Measurements from ENCODE around the gene P2RY13.

P2RY13 gene

GRCh38 chr3:151329363-151329762 lies at the start of gene P2RY13:
TSS of gene P2RY13 (minus strand) at chr3:151329549. CDS start at chr3:151329528, 21 bp downstream.
- DNase-seq: no peak

DNA sequence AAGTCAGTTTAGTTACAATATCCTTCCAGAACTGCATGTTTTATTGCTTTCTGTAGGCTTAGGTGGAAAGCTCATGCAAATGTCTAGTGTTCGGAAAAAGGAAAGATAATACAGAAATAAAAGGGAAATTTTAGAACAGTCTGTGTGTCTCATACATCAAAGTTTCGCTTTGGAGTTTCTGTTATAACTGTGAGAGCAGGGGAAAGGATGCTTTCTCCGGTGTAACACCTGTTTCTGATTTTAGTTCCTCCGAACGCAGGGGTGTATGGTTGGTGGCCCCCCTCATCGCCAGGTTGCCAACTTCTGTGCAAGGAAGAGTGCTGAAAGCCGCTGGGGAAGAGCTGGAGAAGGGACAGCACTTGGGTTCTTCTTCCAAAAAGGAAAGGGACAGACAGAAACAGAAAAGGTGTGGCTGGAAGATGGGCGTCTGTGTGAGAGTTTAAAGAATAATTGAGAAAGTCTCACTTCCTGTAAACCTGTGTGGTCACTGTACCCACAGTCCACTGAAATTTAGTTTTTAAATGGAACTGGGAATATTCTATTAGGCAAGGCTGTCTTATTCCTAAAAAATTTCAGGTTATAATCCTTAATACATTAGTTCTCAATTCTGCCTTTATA lies 48.5 kb upstream of the P2RY13 start:
- DNase-seq: no peak

GRCh38 chr3:151372063-151372820 lies 42.9 kb upstream of the P2RY13 start:
- DNase-seq: no peak

DNA sequence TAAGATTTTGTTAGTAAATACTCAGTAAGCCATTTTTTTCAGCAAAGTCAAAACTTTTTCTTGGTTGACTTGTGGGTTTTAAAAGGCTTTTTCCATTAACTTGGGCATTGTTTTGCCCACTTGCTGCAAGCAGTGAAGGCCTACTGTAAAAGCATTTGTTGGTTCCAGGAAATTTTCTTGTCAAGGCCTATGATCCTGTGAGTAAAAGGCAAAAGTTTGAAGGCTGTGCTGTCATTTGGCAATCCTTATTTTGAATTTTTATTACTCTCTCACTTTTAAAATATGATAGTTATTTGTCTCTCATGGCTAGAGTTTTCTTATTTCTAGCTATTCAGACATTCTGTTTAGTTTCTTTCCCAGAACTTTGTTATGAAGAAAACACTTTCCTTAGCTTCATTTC lies 42.2 kb upstream of the P2RY13 start:
- no peak for DNase-seq

DNA sequence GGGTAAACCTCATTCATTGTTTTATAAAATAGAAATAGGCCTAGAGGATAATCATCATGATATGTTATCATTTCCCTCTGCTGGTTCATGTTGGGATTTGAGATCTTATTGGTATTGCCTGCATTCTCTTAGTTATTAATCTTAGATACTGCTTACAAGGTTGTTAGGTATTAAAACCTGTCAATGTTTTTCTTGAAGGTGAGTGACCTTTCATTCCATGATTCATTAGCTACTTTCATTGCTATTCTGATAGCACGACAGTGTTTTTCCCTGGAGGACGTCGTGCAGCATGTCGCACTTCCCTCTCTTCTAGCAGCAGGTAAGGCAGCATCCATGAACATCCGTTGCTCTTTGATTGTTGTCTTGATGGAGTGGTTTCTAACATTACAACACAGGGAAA lies 38.1 kb upstream of the P2RY13 start:
- no peak for DNase-seq

DNA sequence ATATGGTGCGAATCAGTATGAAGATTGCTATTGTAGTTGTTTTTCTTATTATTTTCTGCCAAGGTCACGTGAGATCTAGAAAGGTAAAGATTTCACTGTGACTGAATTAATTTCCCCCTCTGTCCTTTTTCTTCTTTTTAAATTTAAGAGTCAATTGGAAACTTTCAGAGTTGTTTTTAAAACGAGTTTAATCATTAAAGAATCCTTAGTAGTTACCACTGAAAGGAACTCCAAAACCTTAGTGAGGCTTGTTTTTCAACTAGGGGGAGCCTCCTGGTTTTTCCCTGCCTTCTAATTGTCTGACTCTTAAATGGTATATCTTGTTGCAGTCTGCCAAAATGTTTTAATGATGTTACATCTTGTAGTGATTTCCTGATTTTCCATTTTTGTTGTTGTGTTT lies 37.6 kb upstream of the P2RY13 start:
- no peak for DNase-seq

DNA sequence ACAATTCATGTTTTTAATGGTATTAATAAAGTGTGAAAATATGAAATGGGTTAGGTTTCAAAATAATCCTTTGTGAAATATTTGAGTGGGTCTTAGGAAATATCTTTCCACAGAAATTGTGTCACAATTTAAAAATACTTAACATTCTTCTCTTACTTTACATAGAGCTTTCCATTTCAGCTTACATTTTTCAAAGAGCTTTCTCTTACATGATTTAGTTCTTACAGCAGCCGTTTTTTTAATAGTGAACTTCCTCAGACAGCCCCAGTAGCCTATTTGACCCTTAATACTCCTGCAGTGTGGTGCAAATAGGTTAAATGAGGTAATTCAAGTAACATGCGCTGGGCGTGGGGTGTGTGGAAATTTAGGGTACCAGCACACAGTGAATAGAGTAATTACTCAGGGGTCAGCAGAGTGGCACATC lies 33.4 kb upstream of the P2RY13 start:
- no peak for DNase-seq

DNA sequence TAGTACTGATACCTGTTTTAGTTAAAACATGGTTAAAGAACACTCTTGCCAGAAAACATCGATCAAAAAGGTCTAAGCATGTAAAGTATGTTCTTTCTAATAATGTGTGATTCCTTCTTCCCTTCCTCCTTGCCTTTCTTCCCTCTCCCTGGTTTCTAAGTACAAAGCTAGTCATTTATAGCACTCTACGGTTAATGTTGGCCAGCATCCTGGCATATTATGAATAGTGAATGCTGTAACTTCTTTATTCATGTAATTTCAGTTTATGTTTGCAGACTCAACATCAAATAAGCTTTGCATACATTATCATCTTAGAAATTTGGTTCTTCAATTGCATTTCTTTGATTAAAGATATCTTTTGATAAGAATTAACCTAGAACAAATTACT lies 28.1 kb upstream of the P2RY13 start:
- DNase-seq: no peak

DNA sequence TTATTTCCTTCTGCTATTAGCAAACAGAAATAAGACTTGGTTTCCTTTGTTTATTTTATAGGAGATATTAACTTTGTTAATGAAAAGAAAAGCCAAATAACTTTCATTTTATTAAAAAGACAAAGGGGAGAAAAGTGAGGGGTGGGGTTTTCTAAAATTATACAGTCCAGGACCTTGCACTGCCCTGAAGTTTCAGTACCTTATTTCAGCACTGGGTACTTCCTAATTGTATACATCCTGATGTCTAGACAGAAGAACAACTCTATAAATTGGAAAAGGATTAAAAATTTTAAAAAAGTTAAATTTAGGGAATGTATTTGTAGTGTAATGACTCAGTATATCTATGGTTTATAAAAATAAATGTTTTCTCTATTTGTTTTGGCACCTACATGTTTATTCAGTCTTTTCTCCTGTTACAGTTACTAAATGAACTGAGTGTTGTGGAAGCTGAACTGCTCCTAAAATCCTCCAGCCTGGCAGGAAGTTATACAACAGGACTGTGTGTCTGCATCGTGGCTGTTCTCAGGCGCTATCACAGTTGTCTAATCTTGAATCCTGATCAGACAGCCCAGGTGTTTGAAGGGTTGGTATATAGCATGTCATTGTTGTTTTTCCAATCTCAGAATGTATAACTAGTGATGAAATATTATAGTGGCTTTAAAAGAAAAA lies 27.6 kb upstream of the P2RY13 start:
- DNase-seq: no peak

DNA sequence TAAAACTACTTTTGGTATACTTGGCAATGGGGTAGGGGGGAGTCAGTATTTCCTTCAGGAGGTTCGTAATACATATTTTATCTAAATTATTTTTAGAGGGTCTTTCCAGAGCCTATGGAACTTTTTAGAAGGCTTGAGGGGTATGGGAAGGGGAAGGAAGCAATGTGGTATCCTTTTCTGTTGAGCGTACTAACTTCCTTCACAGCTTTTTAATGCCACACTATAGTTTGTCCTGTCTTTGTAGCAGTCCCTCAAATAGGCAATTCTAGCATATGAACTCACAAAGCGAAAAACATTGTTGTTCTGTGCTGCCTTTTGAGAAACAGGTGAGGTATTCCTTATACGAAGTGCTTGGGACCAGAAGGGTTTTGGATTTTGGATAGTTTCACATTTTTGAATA lies 22.3 kb upstream of the P2RY13 start:
- no peak for DNase-seq

DNA sequence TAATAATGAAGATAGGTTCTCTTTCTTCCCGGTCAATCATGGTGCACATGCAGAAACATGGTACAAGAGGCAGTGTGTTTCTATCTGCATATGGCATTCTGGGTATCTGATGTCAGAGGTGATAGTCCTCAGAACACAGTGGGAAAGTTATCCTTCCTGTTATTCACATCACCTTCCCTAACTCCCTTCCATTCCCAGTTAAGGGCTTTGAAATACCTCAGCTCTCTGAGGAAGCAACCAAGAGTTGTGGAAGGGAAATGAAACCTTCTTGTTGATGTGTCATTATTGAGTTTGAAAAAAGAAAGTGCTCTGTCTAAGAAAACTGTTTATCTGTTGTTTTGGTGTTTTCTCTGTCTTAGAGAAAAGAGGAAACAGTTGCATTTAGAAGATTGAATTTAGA lies 21.9 kb upstream of the P2RY13 start:
- no peak for DNase-seq

GRCh38 chr3:151350656-151351055 lies 21.3 kb upstream of the P2RY13 start:
- DNase-seq: peak; percentile 23

DNA sequence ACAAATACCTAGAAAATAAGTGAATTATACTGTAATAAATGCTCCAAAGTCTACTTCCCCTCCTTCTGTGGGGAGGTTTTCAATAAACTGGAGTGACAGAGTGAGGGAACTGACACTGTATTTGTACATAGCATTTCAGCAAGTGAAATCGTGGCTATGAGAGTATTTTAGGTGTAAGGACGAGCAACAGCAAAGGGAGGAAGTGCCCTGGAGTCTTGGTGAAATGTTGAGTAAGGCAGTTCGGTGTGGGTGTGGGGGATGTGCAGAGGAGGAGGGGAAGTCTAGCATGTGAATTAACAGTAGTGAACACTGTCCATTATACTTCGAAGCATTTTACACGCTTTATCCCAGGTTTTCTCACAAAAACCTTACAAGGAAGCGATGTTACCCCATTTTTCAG lies 18.1 kb upstream of the P2RY13 start:
- no peak for DNase-seq

GRCh38 chr3:151346292-151346691 lies 16.9 kb upstream of the P2RY13 start:
- no peak for DNase-seq

GRCh38 chr3:151345859-151346258 lies 16.5 kb upstream of the P2RY13 start:
- DNase-seq: no peak

DNA sequence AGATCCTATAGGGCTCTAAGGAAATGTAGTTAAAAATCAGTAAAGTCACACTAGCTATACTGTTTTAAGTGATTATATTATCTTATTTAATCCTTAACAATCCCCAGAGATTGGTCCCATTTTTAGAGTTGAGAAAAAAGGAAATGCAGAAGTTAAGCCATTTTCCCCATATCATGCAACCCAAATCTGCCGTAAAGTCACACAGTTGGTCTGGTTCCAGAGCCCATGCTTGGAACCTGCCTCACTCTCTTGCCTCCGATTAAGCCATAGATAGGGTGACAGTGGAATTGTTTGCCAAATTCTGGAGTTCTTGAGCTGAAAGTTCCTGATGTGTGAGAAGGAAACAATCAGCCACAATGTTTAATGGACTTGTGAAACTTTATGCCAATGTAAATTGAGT lies 2.3 kb upstream of the P2RY13 start:
- no peak for DNase-seq

GRCh38 chr3:151330899-151331298 lies 1.6 kb upstream of the P2RY13 start:
- no peak for DNase-seq

DNA sequence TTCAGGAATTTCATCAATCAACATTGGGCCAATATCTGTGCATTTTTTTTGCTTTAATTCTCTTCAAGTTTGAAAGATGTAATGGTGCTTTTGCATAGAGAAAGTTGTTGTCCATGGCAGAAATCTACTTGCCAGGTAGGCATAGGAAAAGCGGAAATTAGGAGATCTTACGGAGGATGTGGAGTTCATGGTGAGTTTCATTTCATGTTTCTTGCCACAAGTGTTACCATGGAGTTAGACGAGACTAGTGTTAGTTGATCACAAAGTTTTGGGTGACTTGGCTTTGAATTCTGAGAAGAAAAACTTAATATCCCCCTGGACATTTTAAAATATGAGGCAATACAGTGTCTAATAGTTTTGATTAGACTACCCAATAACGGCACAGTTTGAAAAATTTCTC lies 1.0 kb upstream of the P2RY13 start:
- no peak for DNase-seq

DNA sequence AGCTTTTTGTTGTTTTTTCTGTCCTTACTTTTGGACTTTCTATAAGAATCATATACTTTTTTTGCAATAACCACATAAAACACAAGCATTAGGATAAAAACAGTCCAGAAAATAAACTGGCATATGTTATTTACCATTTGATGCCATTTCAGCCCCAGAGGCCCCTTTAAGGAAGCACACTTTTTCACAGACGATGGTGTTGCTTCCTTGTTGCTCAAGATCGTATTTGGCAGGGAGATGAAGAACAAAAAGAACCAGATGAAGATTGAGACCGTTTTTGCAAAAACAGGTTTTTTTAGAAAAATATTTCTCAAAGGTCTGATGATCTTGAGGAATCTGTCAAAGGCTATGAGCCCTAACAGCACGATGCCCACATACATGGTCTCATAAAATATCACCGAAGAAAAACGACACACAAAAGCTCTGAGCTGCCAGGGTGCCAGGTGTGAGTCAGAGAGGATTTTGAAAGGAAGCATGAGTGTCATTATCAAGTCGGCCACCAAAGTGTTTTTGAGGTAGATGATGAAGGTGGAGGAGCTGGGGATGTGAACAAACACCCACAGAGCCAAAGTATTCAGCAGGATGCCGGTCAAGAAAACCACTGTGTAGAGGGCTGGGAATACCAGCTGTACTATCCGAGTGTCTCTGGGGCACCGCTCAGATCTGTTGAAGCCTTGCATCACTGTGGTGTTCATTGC lies 902 bp downstream of the P2RY13 start:
- DNase-seq: no peak

DNA sequence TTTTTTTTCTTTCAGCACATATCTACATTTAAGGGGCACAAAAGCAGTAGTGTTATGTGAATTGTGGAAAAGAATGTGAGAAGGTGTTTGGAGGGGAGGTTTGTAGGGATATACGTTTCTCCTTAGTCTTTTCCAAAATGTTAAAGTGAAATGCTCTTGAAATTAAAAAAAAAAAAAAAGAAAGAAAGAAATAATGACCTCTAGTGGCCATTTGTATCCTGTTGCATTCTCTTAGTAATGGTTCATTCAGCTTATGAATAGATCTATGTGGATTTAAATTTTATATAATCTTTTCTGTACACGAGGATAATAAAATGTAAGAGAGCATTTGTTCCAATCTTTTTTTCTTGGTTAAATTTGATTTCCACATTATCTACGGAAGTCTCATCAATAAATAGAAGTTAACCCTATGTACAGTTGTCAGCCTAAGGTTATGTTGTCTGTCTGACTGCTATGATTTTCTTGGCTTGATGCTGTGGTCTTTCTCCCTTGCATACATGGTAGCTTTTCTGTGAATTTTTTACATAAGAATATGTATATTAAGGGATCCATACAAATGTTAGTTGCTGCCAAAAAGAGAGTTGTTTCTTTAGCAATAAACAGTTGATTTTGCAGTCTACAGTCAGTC lies 1.7 kb downstream of the P2RY13 start:
- DNase-seq: peak; percentile 56

GRCh38 chr3:151322511-151322910 lies 6.8 kb downstream of the P2RY13 start:
- DNase-seq: no peak

GRCh38 chr3:151321526-151321925 lies 7.8 kb downstream of the P2RY13 start:
- no peak for DNase-seq

GRCh38 chr3:151320131-151320530 lies 9.2 kb downstream of the P2RY13 start:
- DNase-seq: no peak

Data from NCI-H1105 treated with DMSO at 0.1 percent for 48 hours (cell line).